K562 (cell line): Measurements from ENCODE around the gene CES1. TPM values are rescaled to one million over a fixed set of nuclear protein-coding genes. Genes with fewer than 3 reads are reported as not detected.

ENCODE experiments used
- ATAC-seq: fragments of 200-7000 bp; cut with Tn5 transposase; 3 replicates; pipeline ENCODE4 v1.9.1; 2020; ENCODE audit warnings: moderate library complexity
- BruUV-seq: library from RNA; stranded (reverse); fragments of 400-500 nt; replicated peaks from 2 replicates; lab custom pipeline; 2021; lab: Mats Ljungman, UMichigan
- CTCF ChIA-PET: fragments of 300-600 bp; formaldehyde crosslinking; extraction: SDS; loops from one replicate; lab custom pipeline; 2021; ENCODE audit warnings: low intra/inter-chr PET ratio; lab: Yijun Ruan, JAX
- POLR2A ChIA-PET: fragments of 300-600, 350-650 bp; sonication (Branson Sonifier 250); formaldehyde crosslinking; extraction: SDS; loops from one replicate; lab custom pipeline; 2021; ENCODE audit warnings: antibody characterized with exemption, inconsistent platforms; lab: Yijun Ruan, JAX
- DNase-seq, 4 experiments: peaks; one replicate each; pipeline versions ENCODE4 v3.0.0 to v3.0.0-alpha.2; 2011 to 2018; ENCODE audit warnings: low spot score in 3 of 4, mixed read lengths in 3 of 4; ENCODE audit errors: extremely low read depth in 1 of 4
- FAIRE-seq: peaks from 2 replicates; lab custom pipeline; 2011; peaks lifted over from hg19 to GRCh38; lab: Jason Lieb, UNC
- H2AFZ ChIP-seq: 2 replicates; pipeline ENCODE4 v1.6.0; 2011; ENCODE audit warnings: low read depth, low read length, control low read depth, inconsistent platforms
- H3K27ac ChIP-seq: fragments of 200-600 bp; 3 replicates; pipeline ENCODE4 v1.8.0; 2011; ENCODE audit warnings: low read depth, mild to moderate bottlenecking, control low read depth, inconsistent platforms, low read length, moderate library complexity, mixed read lengths; ENCODE audit errors: extremely low read depth
- H3K27me3 ChIP-seq, 2 experiments: fragments of 300-600 bp in 1 of 2; 2 replicates in 1 of 2; 3 replicates in 1 of 2; pipeline versions ENCODE4 v1.6.0 to v1.8.0; 2011; ENCODE audit warnings: inconsistent platforms in 2 of 2, low read length in 2 of 2, mild to moderate bottlenecking in 1 of 2, mixed read lengths in 1 of 2, moderate library complexity in 1 of 2; ENCODE audit not compliant: control insufficient read depth in 2 of 2, insufficient read depth in 2 of 2
- H3K36me3 ChIP-seq: fragments of 300-600 bp; 3 replicates; pipeline ENCODE4 v1.8.0; 2011; ENCODE audit warnings: mild to moderate bottlenecking, low read length, inconsistent platforms; ENCODE audit not compliant: control insufficient read depth, insufficient read depth
- H3K4me1 ChIP-seq, 2 experiments: fragments of 200-600 bp in 1 of 2; replicated peaks in 1 of 2; 2 replicates in 1 of 2; 3 replicates in 1 of 2; pipeline versions ENCODE4 v1.5.1 to v1.8.0; 2011; ENCODE audit warnings: inconsistent platforms in 2 of 2, low read length in 2 of 2, mild to moderate bottlenecking in 1 of 2, mixed read lengths in 1 of 2, moderate library complexity in 1 of 2; ENCODE audit not compliant: control insufficient read depth in 2 of 2, insufficient read depth in 2 of 2
- H3K4me2 ChIP-seq: 2 replicates; pipeline ENCODE4 v1.6.1; 2011; ENCODE audit warnings: low read length, control low read depth, inconsistent platforms, mixed read lengths; ENCODE audit not compliant: insufficient read depth
- H3K4me3 ChIP-seq: fragments of 200-600 bp; sonication (generic), shearing (Covaris generic); 2 replicates; pipeline ENCODE4 v1.5.1; 2016; ENCODE audit warnings: control low read depth, inconsistent platforms
- H3K79me2 ChIP-seq: fragments of 200-600 bp; 3 replicates; pipeline ENCODE4 v1.8.0; 2011; ENCODE audit warnings: low read length, inconsistent platforms; ENCODE audit not compliant: control insufficient read depth, insufficient read depth
- H3K9ac ChIP-seq, 2 experiments: 2 replicates each; pipeline versions ENCODE4 v1.6.0 to v1.6.1; 2011; ENCODE audit warnings: low read depth in 2 of 2, low read length in 2 of 2, control low read depth in 1 of 2, inconsistent platforms in 1 of 2, mild to moderate bottlenecking in 1 of 2, mixed read lengths in 1 of 2; ENCODE audit not compliant: insufficient read depth in 1 of 2
- H3K9me1 ChIP-seq: one replicate; pipeline ENCODE4 v1.6.0; 2011; ENCODE audit warnings: inconsistent platforms, mild to moderate bottlenecking, low read length, moderate library complexity; ENCODE audit not compliant: control insufficient read depth, insufficient read depth
- H3K9me3 ChIP-seq: replicated peaks from 2 replicates; pipeline ENCODE4 v1.5.1; 2011; ENCODE audit warnings: low read depth, low read length, inconsistent platforms; ENCODE audit not compliant: control insufficient read depth, insufficient read depth
- H4K20me1 ChIP-seq: replicated peaks from 2 replicates; pipeline ENCODE4 v1.6.1; 2011; ENCODE audit warnings: low read length, inconsistent platforms, mixed read lengths; ENCODE audit not compliant: control insufficient read depth, insufficient read depth
- BRF1 ChIP-seq: IDR thresholded peaks from 3 replicates; pipeline ENCODE4 v1.6.1; 2011; ENCODE audit warnings: borderline replicate concordance, mild to moderate bottlenecking; ENCODE audit not compliant: insufficient read length; ENCODE audit errors: extremely low read depth
- NONO ChIP-seq, 2 experiments: fragments of 200-400 bp in 1 of 2; fragments of 450-650 bp in 1 of 2; formaldehyde crosslinking in 1 of 2; IDR thresholded peaks; 2 replicates each; pipeline ENCODE4 v1.6.1; 2017; ENCODE audit warnings: low read depth in 2 of 2, mild to moderate bottlenecking in 2 of 2, moderate library complexity in 2 of 2, low read length in 1 of 2
- PHF8 ChIP-seq: fragments of 200-600 bp; sonication (generic); IDR thresholded peaks from 2 replicates; pipeline ENCODE4 v1.6.1; 2012; ENCODE audit warnings: mixed run types, mild to moderate bottlenecking, inconsistent platforms, low read length, moderate library complexity, borderline replicate concordance
- RFX7 ChIP-seq: fragments of 250-450 bp; sonication (Bioruptor Pico); IDR thresholded peaks from 2 replicates; pipeline ENCODE4 v1.5.1; 2021; ENCODE audit warnings: mild to moderate bottlenecking
- SREBF1 ChIP-seq: fragments of 150-350 bp; IDR thresholded peaks from 2 replicates; pipeline ENCODE4 v1.6.1; 2014; ENCODE audit warnings: antibody characterized with exemption, low read depth, low read length, borderline replicate concordance
- ZFP36 ChIP-seq: fragments of 150-350 bp; IDR thresholded peaks from 2 replicates; pipeline ENCODE4 v1.6.1; 2018; ENCODE audit warnings: low read length, low read depth; ENCODE audit not compliant: partially characterized antibody
- ZKSCAN3 ChIP-seq: fragments of 250-450 bp; sonication (Bioruptor Pico); IDR thresholded peaks from 2 replicates; pipeline ENCODE4 v1.4.0; 2020
- ZNF140 ChIP-seq: fragments of 250-450 bp; sonication (Bioruptor Pico); IDR thresholded peaks from 2 replicates; pipeline ENCODE4 v1.8.0; 2021; ENCODE audit warnings: moderate library complexity, mild to moderate bottlenecking, inconsistent platforms
- ZNF589 ChIP-seq: fragments of 200-800 bp; sonication (Bioruptor generic); IDR thresholded peaks from 2 replicates; pipeline ENCODE4 v1.6.1; 2016; ENCODE audit warnings: low read depth, missing genetic modification characterization, missing compliant biosample characterization
- WGBS: fragments of 100-300 bp; shearing (Covaris generic); methylation state at CpG from one replicate; pipeline ENCODE4 v1.1.6; 2016; ENCODE audit warnings: low coverage, mixed read lengths; ENCODE audit not compliant: insufficient coverage; ENCODE audit errors: missing lambda C conversion rate; 5-methylcytosine and 5-hydroxymethylcytosine counted together
- in situ Hi-C: fragments of 300-500 bp; cut with MboI; formaldehyde crosslinking; loops from 4 replicates; pipeline ENCODE4 v1.15.0; 2018; ENCODE audit warnings: inconsistent platforms, mixed read lengths
- intact Hi-C: fragments of 100-400 bp; cut with micrococcal nuclease; formaldehyde crosslinking; loops from 2 replicates; pipeline ENCODE4 v1.14.2; 2022
- polyA plus RNA-seq, 8 experiments: library from polyadenylated mRNA; depleted of rRNA in 4 of 8; stranded (reverse) in 5 of 8; unstranded in 3 of 8; fragments of >200 nt; fragmentation: Nextera tagmentation in 2 of 8; fragmentation: Illumina TruSeq in 1 of 8; extraction: Ambion mirVana in 2 of 8; extraction: Trizol in 1 of 8; gene quantifications; 2 replicates each; pipeline versions ENCODE4 v1.2.1 to v1.2.3, GENCODE V29; 2011 to 2014; ENCODE audit warnings: inconsistent platforms in 1 of 8, missing spikeins in 1 of 8
- total RNA-seq, 7 experiments: library from RNA; depleted of rRNA in 6 of 7; stranded (reverse); fragments of >200 nt in 6 of 7; fragmentation: Illumina TruSeq in 2 of 7; extraction: Trizol in 2 of 7; gene quantifications; 2 replicates each; pipeline versions ENCODE4 v1.2.1 to v1.2.3, GENCODE V29; 2011 to 2021; ENCODE audit warnings: low replicate concordance in 1 of 7

The CES1 gene
- total and polyA plus RNA-seq, 9 of the 15 experiments (the other 6 are each of a cell fraction or from before 2014, with no cell fraction given) = 0.10 to 1.2 (median 0.16) TPM; not detected in 3

GRCh38 chr16:55872130-55872529 is 39.2 kb upstream of the CES1 start:
- Histone ChIP-seq H3K27ac (no peak overlapping the region), H3K79me2 (no peaks in the 10 kb centered on the region), H3K9ac (no peak overlapping the region), H3K27me3 (peaks cover 3 to 21% of the 10 kb centered on the region in 2 experiments; a peak in 3 of 5 replicates), H3K4me1 (no peaks in the 10 kb centered on the region), H2AFZ (no peak overlapping the region), H3K9me1 (no peaks in the 10 kb centered on the region), H3K4me3 (no peak overlapping the region), H4K20me1 (no peaks in the 10 kb centered on the region; the same call in 1 of the 2 replicates), H3K4me2 (no peak overlapping the region), H3K9me3 (no peaks in the 10 kb centered on the region), H3K36me3 (no peaks in the 10 kb centered on the region)
- POLR2A ChIA-PET = no interaction called here
- DNase-seq = no peak
- FAIRE-seq = no peak
- intact Hi-C loops = no loop called here
- BruUV-seq = no TSS peak
- WGBS = 0% methylated on average over 6 of the region's 7 CpGs
- CTCF ChIA-PET = no interaction called here
- no peak for ATAC-seq
- TF ChIP-seq ZNF589 (no peak), NONO (IDR thresholded peaks at IDR 0.05; ENCODE audit: low read depth in 2 of 2, low read length in 1 of 2) (no peak), SREBF1 (no peak), ZFP36 (peak; percentile 97)
- in situ Hi-C loops = no loop called here

- no peak overlapping the region for H3K4me3 ChIP-seq
- H3K9me1 ChIP-seq = no peaks in the 10 kb centered on the region
- H4K20me1 ChIP-seq = no peaks in the 10 kb centered on the region; the same call in 1 of the 2 replicates
- 7% methylated on average over 10 of the region's 10 CpGs for WGBS
- H3K4me1 ChIP-seq = no peaks in the 10 kb centered on the region
- TF ChIP-seq BRF1 (no peak), RFX7 (CRISPR knock-in tag) (no peak), ZNF140 (CRISPR knock-in tag) (no peak), ZKSCAN3 (CRISPR knock-in tag) (no peak), PHF8 (no peak)
- peaks cover 3 to 21% of the 10 kb centered on the region in 2 experiments; a peak in 3 of 5 replicates for H3K27me3 ChIP-seq
- no peaks in the 10 kb centered on the region for H3K9me3 ChIP-seq
- no peaks in the 10 kb centered on the region for H3K79me2 ChIP-seq
- intact Hi-C loops (no loop called here), in situ Hi-C loops (no loop called here)
- no peak for ATAC-seq
- H3K27ac ChIP-seq = no peak overlapping the region
- H2AFZ ChIP-seq = no peak overlapping the region
- ChIA-PET POLR2A (interaction anchor here (0.6 kb wide), 1 partner anchor 326 kb away, joined by 3 read pairs; no protein-coding TSS in a partner anchor), CTCF (no interaction called here)
- H3K9ac ChIP-seq = no peak overlapping the region
- BruUV-seq = no TSS peak
- H3K36me3 ChIP-seq = no peaks in the 10 kb centered on the region
- no peak for DNase-seq
- no peak for FAIRE-seq
- no peak overlapping the region for H3K4me2 ChIP-seq
These were observed 38.6 kb upstream of the CES1 start for GRCh38 chr16:55871411-55872038.
